C4-2B (cell line): ENCODE measurements around the gene SMCP.

Experiments used
- ZFX ChIP-seq: fragments of 450-650 bp; IDR thresholded peaks from 2 replicates; pipeline ENCODE4 v1.6.1; 2017
- TF ChIP-seq, protein P1 (sequence below): fragments of 450-650 bp; conservative IDR thresholded peaks from 2 replicates; pipeline ENCODE4 v1.5.1; 2017; ENCODE audit warnings: mild to moderate bottlenecking

DNA sequence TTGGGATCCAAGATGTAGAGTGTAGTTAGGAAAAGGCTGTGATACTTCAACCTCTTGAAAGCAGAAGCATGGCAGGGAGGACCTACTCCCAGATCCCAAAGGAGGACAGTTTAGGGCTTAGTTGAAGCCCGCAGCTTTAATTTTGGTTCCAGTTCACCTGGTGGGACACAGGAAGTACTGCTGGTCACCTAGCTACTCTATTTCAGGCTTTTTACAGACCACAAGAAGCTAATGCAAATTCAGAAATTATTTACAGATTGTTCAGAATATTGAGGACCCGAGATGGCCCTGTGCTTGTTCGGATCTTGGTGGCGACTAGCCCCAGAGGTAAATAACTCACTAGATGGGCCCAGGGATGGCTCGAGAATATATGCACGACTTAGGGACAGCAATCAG, 6.4 kb upstream of the SMCP start:
- TF ChIP-seq, protein P1, sequence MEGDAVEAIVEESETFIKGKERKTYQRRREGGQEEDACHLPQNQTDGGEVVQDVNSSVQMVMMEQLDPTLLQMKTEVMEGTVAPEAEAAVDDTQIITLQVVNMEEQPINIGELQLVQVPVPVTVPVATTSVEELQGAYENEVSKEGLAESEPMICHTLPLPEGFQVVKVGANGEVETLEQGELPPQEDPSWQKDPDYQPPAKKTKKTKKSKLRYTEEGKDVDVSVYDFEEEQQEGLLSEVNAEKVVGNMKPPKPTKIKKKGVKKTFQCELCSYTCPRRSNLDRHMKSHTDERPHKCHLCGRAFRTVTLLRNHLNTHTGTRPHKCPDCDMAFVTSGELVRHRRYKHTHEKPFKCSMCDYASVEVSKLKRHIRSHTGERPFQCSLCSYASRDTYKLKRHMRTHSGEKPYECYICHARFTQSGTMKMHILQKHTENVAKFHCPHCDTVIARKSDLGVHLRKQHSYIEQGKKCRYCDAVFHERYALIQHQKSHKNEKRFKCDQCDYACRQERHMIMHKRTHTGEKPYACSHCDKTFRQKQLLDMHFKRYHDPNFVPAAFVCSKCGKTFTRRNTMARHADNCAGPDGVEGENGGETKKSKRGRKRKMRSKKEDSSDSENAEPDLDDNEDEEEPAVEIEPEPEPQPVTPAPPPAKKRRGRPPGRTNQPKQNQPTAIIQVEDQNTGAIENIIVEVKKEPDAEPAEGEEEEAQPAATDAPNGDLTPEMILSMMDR: no peak; the same call in 1 of the 2 replicates
- no peak for TF ChIP-seq ZFX
